GM18873 (cell line): ENCODE results near the gene WAC.
"Not testable (repeated sequence)": the region's sequence is repeated elsewhere in the genome, so short reads cannot be mapped to it uniquely, and the experiment has no call there.

Experiments used
- ATAC-seq: cut with Tn5 transposase; IDR thresholded peaks from one replicate; pipeline ENCODE4 v1.9.1; 2021; ENCODE audit warnings: mild to moderate bottlenecking, moderate library complexity, moderate number of reproducible peaks; ENCODE audit not compliant: unreplicated experiment, low FRiP score

WAC gene

GRCh38 chr10:28532337-28533185 is at the start of gene WAC:
TSS of gene WAC (plus strand) at chr10:28533118. CDS start at chr10:28533580, 462 bp downstream.
- peak; percentile 75 for ATAC-seq

GRCh38 chr10:28489206-28489605 is 43.7 kb upstream of the WAC start:
- ATAC-seq = no peak

GRCh38 chr10:28490256-28490865 is 42.6 kb upstream of the WAC start:
- ATAC-seq = not testable (repeated sequence)

GRCh38 chr10:28492116-28492920 is 40.6 kb upstream of the WAC start:
- ATAC-seq = no peak

- ATAC-seq = no peak
Observed at GRCh38 chr10:28494420-28494819, 38.5 kb upstream of the WAC start.

- no peak for ATAC-seq
Observed at GRCh38 chr10:28495084-28495483, 37.8 kb upstream of the WAC start.

GRCh38 chr10:28496017-28496416 is 36.9 kb upstream of the WAC start:
- no peak for ATAC-seq

GRCh38 chr10:28496481-28496961 is 36.4 kb upstream of the WAC start:
- ATAC-seq = no peak

GRCh38 chr10:28497313-28498126 is 35.4 kb upstream of the WAC start:
- ATAC-seq = no peak

GRCh38 chr10:28500203-28500602 is 32.7 kb upstream of the WAC start:
- not testable (repeated sequence) for ATAC-seq

- ATAC-seq = no peak
Observed at GRCh38 chr10:28503114-28503513, 29.8 kb upstream of the WAC start.

- ATAC-seq = no peak
Observed at GRCh38 chr10:28505359-28505959, 27.5 kb upstream of the WAC start.

- ATAC-seq = no peak
Observed at GRCh38 chr10:28508304-28508925, 24.5 kb upstream of the WAC start.

GRCh38 chr10:28509286-28509685 is 23.6 kb upstream of the WAC start:
- no peak for ATAC-seq

GRCh38 chr10:28514648-28515047 is 18.3 kb upstream of the WAC start:
- no peak for ATAC-seq

GRCh38 chr10:28520346-28520745 is 12.6 kb upstream of the WAC start:
- no peak for ATAC-seq

GRCh38 chr10:28520828-28521227 is 12.1 kb upstream of the WAC start:
- not testable (repeated sequence) for ATAC-seq

GRCh38 chr10:28521961-28522360 is 11.0 kb upstream of the WAC start:
- not testable (repeated sequence) for ATAC-seq

- ATAC-seq = no peak
Observed at GRCh38 chr10:28523725-28524252, 9.1 kb upstream of the WAC start.
